ENCODE measurements around the gene DAP3. TPM values are rescaled to one million over a fixed set of nuclear protein-coding genes. Genes with fewer than 3 reads are reported as not detected.
A peak's percentile ranks its signal among the peaks of the same experiment; 100 is the strongest.

DAP3 gene
- total RNA-seq, 1 experiment from 2014 or later: 226 TPM

- peak; percentile 97 for DNase-seq (ENCODE audit: unreplicated experiment)
- intact Hi-C loops (cut with micrococcal nuclease): loop anchor here (1.0 to 10.0 kb wide), 3 partner anchors 54 to 371 kb away; partner anchors contain the start of gene HCN3
- POLR2A ChIA-PET: interaction anchor here (0.6 to 2.5 kb wide), 16 partner anchors 12 to 455 kb away, joined by 3 to 14 read pairs (median 4); partner anchors contain the start of genes ASH1L, MSTO1 and SCAMP3
- CTCF ChIA-PET: interaction anchor here (0.6 to 2.9 kb wide), 25 partner anchors 8 to 557 kb away, joined by 3 to 27 read pairs (median 3); no protein-coding TSS in a partner anchor
- Mint-ChIP-seq H3K4me1 (ENCODE audit: insufficient read depth, unreplicated experiment) (peaks cover 53% of the 10 kb centered on the region), H3K27me3 (ENCODE audit: insufficient read depth, unreplicated experiment) (no peaks in the 10 kb centered on the region), H3K9me3 (ENCODE audit: unreplicated experiment) (no peaks in the 10 kb centered on the region), H3K27ac (ENCODE audit: low read depth, unreplicated experiment) (peak overlapping the region; percentile 47), H3K36me3 (ENCODE audit: insufficient read depth, unreplicated experiment) (peaks cover 25% of the 10 kb centered on the region), H3K4me3 (ENCODE audit: unreplicated experiment) (peak overlapping the region; percentile 73)
- BruUV-seq (replicated peaks): TSS peak; percentile 41
- TF ChIP-seq, protein P1, sequence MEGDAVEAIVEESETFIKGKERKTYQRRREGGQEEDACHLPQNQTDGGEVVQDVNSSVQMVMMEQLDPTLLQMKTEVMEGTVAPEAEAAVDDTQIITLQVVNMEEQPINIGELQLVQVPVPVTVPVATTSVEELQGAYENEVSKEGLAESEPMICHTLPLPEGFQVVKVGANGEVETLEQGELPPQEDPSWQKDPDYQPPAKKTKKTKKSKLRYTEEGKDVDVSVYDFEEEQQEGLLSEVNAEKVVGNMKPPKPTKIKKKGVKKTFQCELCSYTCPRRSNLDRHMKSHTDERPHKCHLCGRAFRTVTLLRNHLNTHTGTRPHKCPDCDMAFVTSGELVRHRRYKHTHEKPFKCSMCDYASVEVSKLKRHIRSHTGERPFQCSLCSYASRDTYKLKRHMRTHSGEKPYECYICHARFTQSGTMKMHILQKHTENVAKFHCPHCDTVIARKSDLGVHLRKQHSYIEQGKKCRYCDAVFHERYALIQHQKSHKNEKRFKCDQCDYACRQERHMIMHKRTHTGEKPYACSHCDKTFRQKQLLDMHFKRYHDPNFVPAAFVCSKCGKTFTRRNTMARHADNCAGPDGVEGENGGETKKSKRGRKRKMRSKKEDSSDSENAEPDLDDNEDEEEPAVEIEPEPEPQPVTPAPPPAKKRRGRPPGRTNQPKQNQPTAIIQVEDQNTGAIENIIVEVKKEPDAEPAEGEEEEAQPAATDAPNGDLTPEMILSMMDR (IDR thresholded peaks at IDR 0.05; ENCODE audit: unreplicated experiment): peak; percentile 61
Measured at GRCh38 chr1:155648207-155649147, 40.4 kb upstream of the DAP3 start.

GRCh38 chr1:155649676-155650075 lies 39.2 kb upstream of the DAP3 start:
- Mint-ChIP-seq H3K36me3 (ENCODE audit: insufficient read depth, unreplicated experiment) (peaks cover 19% of the 10 kb centered on the region), H3K27ac (ENCODE audit: low read depth, unreplicated experiment) (no peak overlapping the region), H3K4me3 (ENCODE audit: unreplicated experiment) (no peak overlapping the region), H3K27me3 (ENCODE audit: insufficient read depth, unreplicated experiment) (no peaks in the 10 kb centered on the region), H3K9me3 (ENCODE audit: unreplicated experiment) (no peaks in the 10 kb centered on the region), H3K4me1 (ENCODE audit: insufficient read depth, unreplicated experiment) (peaks cover 53% of the 10 kb centered on the region)
- no peak for DNase-seq (ENCODE audit: unreplicated experiment)
- TF ChIP-seq, protein P1 (IDR thresholded peaks at IDR 0.05; ENCODE audit: unreplicated experiment): no peak
- BruUV-seq (replicated peaks): no TSS peak
- ChIA-PET CTCF (interaction anchor here (1.0 to 1.2 kb wide), 3 partner anchors 9 to 400 kb away, joined by 3 to 4 read pairs (median 4); no protein-coding TSS in a partner anchor), POLR2A (no interaction called here)
- intact Hi-C loops (cut with micrococcal nuclease): loop anchor here (10.0 kb wide), 2 partner anchors 55 to 405 kb away; partner anchors contain the start of genes LAMTOR2 and UBQLN4

DNA sequence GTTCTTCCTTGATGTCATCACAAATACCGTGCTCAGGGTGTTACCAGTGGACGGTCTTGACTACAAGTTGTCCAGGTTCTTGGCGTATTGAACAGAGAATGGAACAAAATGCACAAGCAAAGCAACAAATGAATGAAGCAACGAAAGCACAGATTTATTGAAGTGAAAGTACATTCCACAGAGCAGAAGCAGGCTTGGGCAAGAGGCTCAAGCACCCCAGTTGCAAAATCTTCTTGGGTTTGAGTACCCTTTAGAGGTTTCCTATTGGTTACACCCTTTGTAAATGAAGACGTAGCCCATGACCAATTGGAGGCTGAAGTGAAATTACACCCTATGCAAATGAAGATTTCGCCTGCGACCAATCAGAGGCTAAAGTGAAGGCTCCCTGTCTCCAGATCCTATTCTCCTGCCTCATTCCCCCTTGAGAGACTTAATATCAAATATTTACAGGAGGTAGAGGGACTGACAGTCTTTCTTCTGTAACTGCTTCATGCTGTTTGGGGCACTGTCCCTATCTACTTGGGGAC lies 38.6 kb upstream of the DAP3 start:
- peak overlapping the region; percentile 9 for H3K4me3 Mint-ChIP-seq (ENCODE audit: unreplicated experiment)
- ChIA-PET CTCF (interaction anchor here (0.7 to 2.5 kb wide), 6 partner anchors 13 to 458 kb away, joined by 4 to 8 read pairs (median 4); no protein-coding TSS in a partner anchor), POLR2A (interaction anchor here (0.8 to 2.0 kb wide), 10 partner anchors 17 to 389 kb away, joined by 3 to 11 read pairs (median 4); partner anchors contain the start of genes ASH1L and MSTO1)
- H3K4me1 Mint-ChIP-seq (ENCODE audit: insufficient read depth, unreplicated experiment): peaks cover 51% of the 10 kb centered on the region
- BruUV-seq (replicated peaks): no TSS peak
- H3K27ac Mint-ChIP-seq (ENCODE audit: low read depth, unreplicated experiment): no peak overlapping the region
- H3K36me3 Mint-ChIP-seq (ENCODE audit: insufficient read depth, unreplicated experiment): peaks cover 16% of the 10 kb centered on the region
- no peaks in the 10 kb centered on the region for H3K9me3 Mint-ChIP-seq (ENCODE audit: unreplicated experiment)
- no peaks in the 10 kb centered on the region for H3K27me3 Mint-ChIP-seq (ENCODE audit: insufficient read depth, unreplicated experiment)
- TF ChIP-seq, protein P1 (IDR thresholded peaks at IDR 0.05; ENCODE audit: unreplicated experiment): no peak
- intact Hi-C loops (cut with micrococcal nuclease): loop anchor here (10.0 kb wide), 1 partner anchor 405 kb away; the partner anchor contains the start of genes LAMTOR2 and UBQLN4
- peak; percentile 75 for DNase-seq (ENCODE audit: unreplicated experiment)

Measured in MCF 10A (cell line).